NCI-H748 treated with DMSO at 0.1 percent for 48 hours (cell line): Measurements from ENCODE around the gene MRPL51.
"Not testable (repeated sequence)": the region's sequence is repeated elsewhere in the genome, so short reads cannot be mapped to it uniquely, and the experiment has no call there.

ENCODE experiments used
- DNase-seq: peaks from one replicate; lab custom pipeline; 2025; lab: John Stamatoyannopoulos, UW

The MRPL51 gene

GRCh38 chr12:6488240-6488639 lies 4.8 kb downstream of the MRPL51 start:
- no peak for DNase-seq

GRCh38 chr12:6478416-6478815 lies 14.6 kb downstream of the MRPL51 start:
- no peak for DNase-seq

DNA sequence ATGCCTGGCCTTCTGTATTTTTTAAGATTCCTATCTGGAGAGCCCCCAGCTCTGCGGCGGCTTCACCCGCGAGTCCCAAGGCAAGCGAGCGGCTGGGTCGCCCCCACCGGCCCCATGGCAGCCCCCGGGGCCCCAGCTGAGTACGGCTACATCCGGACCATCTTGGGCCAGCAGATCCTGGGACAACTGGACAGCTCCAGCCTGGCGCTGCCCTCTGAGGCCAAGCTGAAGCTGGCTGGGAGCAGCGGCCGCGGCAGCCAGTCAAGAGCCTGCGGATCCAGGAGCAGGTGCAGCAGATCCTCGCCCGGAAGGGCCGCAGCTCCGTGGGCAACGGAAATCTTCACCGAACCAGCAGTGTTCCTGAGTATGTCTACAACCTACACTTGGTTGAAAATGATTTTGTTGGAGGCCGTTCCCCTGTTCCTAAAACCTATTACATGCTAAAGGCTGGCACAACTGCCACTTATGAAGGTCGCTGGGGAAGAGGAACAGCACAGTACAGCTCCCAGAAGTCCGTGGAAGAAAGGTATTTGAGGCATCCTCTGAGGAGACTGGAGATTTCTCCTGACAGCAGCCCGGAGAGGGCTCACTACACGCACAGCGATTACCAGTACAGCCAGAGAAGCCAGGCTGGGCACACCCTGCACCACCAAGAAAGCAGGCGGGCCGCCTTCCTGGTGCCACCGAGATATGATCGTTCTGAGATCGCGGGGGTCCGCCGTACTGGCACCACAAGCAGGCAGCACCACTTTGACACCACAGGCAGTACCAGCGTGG lies 15.3 kb downstream of the MRPL51 start:
- not testable (repeated sequence) for DNase-seq

- DNase-seq = no peak
Measured at GRCh38 chr12:6476489-6476888, 16.6 kb downstream of the MRPL51 start.

- DNase-seq = not testable (repeated sequence)
Measured at GRCh38 chr12:6475233-6475975, 17.7 kb downstream of the MRPL51 start.

DNA sequence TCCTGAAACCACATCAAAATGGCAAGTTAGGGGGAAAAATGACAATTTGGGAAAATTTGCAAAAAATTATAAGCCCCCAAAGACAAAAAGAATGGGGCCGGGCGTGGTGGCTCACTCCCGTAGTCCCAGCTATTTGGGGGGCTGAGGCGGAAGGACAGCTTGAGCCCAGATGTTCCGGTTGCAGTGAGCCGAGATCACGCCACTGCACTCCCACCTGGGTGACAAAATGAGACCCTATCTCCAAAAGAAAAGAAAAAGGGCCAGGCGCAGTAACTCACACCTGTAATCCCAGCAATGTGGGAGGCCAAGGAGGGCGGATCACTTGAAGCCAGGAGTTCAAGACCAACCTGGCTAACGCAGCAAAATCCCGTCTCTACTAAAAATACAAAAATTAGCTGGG lies 20.6 kb downstream of the MRPL51 start:
- no peak for DNase-seq

- DNase-seq = no peak
Measured at GRCh38 chr12:6471989-6472360, 21.1 kb downstream of the MRPL51 start.

DNA sequence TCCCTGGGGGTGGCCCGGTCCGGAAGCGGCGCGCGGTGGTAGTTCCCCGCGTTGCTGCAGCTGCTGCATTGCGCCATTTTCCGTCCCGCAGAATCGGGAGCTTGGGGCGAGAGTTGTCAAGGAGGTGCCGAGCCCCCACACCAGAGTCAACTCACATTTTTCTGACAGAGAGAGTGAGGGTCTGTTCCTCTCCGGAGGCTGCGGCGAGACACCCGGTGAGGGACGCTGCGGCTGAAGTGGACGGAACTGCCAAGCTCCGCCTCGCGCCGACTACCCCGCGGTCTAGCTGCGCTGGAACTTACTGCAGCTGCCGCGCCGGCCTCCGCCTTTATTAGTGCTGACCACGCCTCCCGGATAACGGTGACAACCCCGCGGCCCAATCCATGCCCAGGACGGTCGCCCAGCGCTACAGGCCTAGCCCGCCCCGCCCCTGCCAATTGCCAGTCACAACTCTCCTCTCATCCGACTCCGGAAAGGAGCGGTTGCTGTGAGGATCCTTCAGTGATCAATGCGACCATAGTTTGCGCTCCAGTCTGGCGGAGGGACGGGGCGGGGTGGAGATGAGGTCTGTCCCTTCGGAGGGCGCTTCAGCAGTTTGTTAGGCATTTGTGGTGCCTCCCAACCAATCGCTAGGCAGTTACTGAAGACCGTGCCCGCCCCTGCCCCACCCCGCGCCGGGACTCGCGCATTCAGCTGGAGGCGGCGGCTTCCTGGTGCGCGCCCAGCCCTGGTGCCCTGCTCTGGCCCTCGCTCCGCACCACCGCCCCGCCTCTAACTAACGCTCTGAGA lies 22.5 kb downstream of the MRPL51 start, which contains the start of gene VAMP1:
VAMP1 (minus strand) TSS at position 303 of the 789 bp plus-strand sequence; CDS start at position 157, 146 bp downstream.
- peak; percentile 95 for DNase-seq

DNA sequence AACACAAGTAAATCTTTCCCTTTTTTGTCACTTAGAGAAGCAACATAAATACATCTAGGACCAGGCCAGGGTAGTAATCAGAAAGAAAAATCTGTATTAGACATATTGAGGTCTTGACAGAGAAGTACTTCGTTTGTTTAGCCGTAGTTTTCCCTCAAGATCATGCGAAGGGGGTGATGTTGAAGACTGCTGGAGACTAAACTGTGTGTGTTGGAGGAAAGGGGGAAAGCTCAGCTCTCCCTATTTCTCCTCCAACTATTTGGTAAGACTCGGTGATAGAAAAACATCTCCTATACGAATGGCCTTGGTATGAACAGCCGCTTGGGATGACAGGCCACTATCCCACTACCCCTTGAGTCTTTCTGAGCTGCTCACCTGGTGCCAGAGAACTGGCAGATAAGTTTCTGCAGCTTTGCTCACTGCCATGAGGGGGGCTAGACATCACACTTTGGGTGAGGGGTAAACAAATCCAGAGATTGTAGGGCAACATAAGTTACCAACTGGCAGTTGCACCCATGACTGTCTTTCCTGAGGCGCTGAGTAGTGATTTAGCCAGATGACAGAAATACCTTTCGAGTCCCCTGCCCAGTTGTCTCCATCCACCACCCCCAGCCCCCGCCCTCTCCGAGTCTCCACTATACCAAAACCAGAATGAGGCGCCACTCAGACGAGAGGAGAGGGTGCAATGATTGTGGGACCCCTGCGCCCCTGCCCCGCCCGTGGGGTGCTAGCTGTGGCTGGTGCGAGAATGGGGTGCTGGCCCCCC lies 23.3 kb downstream of the MRPL51 start:
- no peak for DNase-seq

GRCh38 chr12:6469092-6469491 lies 24.0 kb downstream of the MRPL51 start:
- DNase-seq = no peak

DNA sequence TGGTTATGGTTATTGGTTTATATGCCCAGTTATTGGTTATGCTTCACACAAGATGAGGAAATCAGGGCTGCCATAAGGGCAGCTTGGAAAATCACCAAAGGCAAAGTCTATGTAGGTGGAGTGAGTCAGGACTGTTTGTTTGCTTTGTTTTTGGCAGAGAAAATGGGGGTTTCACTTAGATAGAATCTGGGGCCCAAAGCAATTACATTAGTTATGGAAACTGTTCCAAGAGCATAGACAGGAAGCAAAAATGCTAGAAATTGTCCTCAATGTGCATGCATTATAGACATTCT lies 24.8 kb downstream of the MRPL51 start:
- DNase-seq = no peak

- DNase-seq = not testable (repeated sequence)
Measured at GRCh38 chr12:6467571-6468282, 25.3 kb downstream of the MRPL51 start.

- DNase-seq = not testable (repeated sequence)
Measured at GRCh38 chr12:6466751-6467150, 26.3 kb downstream of the MRPL51 start.

DNA sequence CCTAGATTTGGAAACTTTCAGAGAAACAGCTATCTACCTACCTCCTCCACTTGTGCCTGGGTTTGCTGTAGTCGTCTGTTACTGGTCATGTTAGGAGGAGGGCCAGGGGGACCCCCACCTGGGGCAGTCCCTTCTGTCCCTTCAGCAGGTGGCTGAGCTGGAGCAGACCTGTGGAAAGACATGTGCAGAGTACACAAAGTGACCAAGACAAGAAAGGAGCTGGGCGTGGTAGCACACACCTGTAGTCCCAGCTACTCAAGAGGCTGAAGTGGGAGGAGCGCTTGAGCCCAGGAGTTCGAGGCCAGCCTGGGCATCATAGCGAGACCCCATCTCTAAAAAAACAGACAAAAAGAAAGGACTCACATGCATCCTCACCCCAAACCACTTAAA lies 26.9 kb downstream of the MRPL51 start:
- DNase-seq = no peak

- peak; percentile 35 for DNase-seq
Measured at GRCh38 chr12:6465467-6466183, 27.4 kb downstream of the MRPL51 start.

- DNase-seq = no peak
Measured at GRCh38 chr12:6464531-6464930, 28.5 kb downstream of the MRPL51 start.

DNA sequence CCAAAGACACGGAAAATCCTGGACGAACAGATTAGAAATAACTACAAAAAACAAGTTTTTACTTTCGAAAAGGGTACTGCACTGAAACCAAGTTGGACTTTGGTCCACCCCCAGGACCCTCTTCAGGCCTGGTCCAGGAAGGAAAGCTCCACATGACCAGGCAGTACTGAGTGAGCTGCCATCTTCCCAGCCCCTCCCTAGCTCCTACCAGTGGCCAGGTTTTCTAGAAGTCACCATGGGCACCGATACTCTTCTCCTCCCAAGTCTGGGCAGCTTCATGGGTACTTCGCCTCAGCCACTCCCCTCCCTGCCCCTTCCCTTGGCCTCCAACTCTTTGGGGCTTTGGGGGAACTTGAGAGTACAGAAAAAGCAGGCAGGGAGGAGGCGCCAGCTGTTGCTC lies 29.2 kb downstream of the MRPL51 start:
- DNase-seq = no peak

DNA sequence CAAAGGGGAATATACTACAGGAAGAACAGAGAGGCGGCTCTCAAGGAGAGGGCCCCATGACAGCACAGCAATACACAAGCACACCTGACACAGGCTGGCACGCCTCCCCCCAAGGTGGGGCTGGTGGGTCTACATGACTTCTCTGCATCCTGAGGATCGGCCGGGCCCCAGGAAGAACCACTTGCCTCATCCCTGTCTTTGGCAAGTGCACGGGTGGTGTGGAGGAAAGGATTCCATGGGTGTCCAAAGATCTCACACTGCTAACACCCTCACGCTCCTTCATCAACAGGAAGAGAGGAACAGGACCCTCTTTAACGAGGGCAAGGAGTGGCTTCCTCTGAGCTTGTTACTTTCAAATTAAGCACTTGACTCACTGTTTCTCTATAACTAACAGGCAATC lies 29.8 kb downstream of the MRPL51 start:
- DNase-seq = no peak

- no peak for DNase-seq
Measured at GRCh38 chr12:6462234-6462995, 30.6 kb downstream of the MRPL51 start.
